ENCODE results near the gene ABI3.
"Not testable (repeated sequence)": the region's sequence is repeated elsewhere in the genome, so short reads cannot be mapped to it uniquely, and the experiment has no call there.

Gene ABI3

DNA sequence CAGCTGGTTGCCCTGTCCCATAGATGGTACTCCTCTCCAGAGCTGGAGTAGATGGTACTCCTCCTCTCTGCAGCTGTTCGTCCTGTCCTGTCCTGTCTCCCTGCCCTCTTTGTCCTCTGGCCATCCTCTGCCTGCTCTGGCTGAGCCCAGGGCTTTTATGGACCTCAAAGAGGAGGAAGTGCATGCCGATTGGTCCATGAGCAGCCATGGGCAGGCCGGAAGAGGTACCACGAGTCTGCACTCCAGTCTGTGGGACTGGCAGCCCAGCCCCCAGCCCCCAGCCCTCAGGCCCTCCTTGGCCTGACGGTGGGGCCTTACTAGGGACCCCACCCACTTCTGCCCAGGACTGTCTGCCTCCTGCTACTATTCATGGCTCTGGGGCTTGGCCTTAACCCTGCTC, 27.2 kb upstream of the ABI3 start:
- H3K27ac ChIP-seq = no peak overlapping the region
- H4K20me1 ChIP-seq = no peaks in the 10 kb centered on the region
- H3K4me2 ChIP-seq = no peak overlapping the region
- no peaks in the 10 kb centered on the region for H3K4me1 ChIP-seq
- peaks cover 42 to 55% (median 48%) of the 10 kb centered on the region in 11 experiments for H3K9me3 ChIP-seq (replicated peaks in 1 of 11)
- TF ChIP-seq Cebpa-rat (IDR thresholded peaks at IDR 0.05) = no peak
- H3K27me3 ChIP-seq = no peaks in the 10 kb centered on the region
- H3K36me3 ChIP-seq = peaks cover 0 to 4% (median 0%) of the 10 kb centered on the region in 11 experiments; a peak in 1 of 22 replicates
- H3K9ac ChIP-seq = no peak overlapping the region
- no peak overlapping the region for H3K4me3 ChIP-seq

DNA sequence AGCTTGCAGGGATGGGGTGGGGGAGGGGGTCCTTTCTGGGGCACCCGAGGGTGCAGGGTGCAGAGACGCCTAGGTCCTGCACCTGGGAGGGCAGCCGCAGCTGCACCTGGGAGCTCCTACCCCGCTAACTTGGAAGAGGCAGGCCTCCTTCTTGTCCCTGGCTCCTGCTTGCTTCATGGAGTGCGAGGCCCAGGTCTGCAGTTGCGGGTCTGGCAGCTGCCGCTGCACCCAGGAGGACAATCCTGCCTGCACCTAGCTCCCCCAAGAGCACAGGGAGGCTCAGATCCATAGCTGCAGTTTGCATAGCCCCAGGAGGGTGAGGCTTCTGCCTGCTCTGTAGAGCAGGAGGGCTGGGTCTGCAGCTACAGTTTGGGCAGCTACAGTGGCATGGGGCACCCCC, 26.7 kb upstream of the ABI3 start:
- Histone ChIP-seq H3K27me3 (no peaks in the 10 kb centered on the region), H3K9me3 (replicated peaks in 1 of 11) (peaks cover 41 to 51% (median 46%) of the 10 kb centered on the region in 11 experiments), H3K9ac (no peak overlapping the region), H3K4me3 (no peak overlapping the region), H3K4me2 (no peak overlapping the region), H3K27ac (no peak overlapping the region), H3K36me3 (peaks cover 0 to 4% (median 0%) of the 10 kb centered on the region in 11 experiments; a peak in 1 of 22 replicates), H4K20me1 (no peaks in the 10 kb centered on the region), H3K4me1 (no peaks in the 10 kb centered on the region)
- no peak for TF ChIP-seq Cebpa-rat (IDR thresholded peaks at IDR 0.05)

GRCh38 chr17:49184522-49184921, 26.0 kb upstream of the ABI3 start:
- peaks cover 41 to 51% (median 46%) of the 10 kb centered on the region in 11 experiments for H3K9me3 ChIP-seq (replicated peaks in 1 of 11)
- H3K4me1 ChIP-seq, H3K4me3 ChIP-seq, H3K27me3 ChIP-seq, H3K27ac ChIP-seq, H3K4me2 ChIP-seq, H3K36me3 ChIP-seq, H4K20me1 ChIP-seq, H3K9ac ChIP-seq: not testable (repeated sequence)

- not testable (repeated sequence) for H3K9ac ChIP-seq, H3K4me1 ChIP-seq, H3K4me2 ChIP-seq, H4K20me1 ChIP-seq, H3K27ac ChIP-seq, H3K27me3 ChIP-seq, H3K36me3 ChIP-seq
- Histone ChIP-seq H3K9me3 (replicated peaks in 1 of 11) (peaks cover 41 to 51% (median 46%) of the 10 kb centered on the region in 11 experiments), H3K4me3 (peak overlapping the region in 4 of 10 experiments; percentile 12 to 21 (median 16); a peak in 2 of 20 replicates)
Observed at GRCh38 chr17:49185381-49185780, 25.1 kb upstream of the ABI3 start.

GRCh38 chr17:49187301-49187700, 23.2 kb upstream of the ABI3 start:
- Histone ChIP-seq H3K9me3 (replicated peaks in 1 of 11) (peaks cover 41 to 49% (median 46%) of the 10 kb centered on the region in 11 experiments), H4K20me1 (no peaks in the 10 kb centered on the region), H3K27me3 (no peaks in the 10 kb centered on the region), H3K4me1 (peaks cover 5 to 10% (median 7%) of the 10 kb centered on the region in 10 experiments), H3K4me3 (no peak overlapping the region), H3K27ac (no peak overlapping the region), H3K36me3 (peaks cover 0 to 4% (median 0%) of the 10 kb centered on the region in 11 experiments; a peak in 1 of 22 replicates), H3K4me2 (no peak overlapping the region), H3K9ac (no peak overlapping the region)
- TF ChIP-seq Cebpa-rat (IDR thresholded peaks at IDR 0.05) = no peak

- no peaks in the 10 kb centered on the region for H4K20me1 ChIP-seq
- no peaks in the 10 kb centered on the region for H3K36me3 ChIP-seq
- H3K27ac ChIP-seq = peak overlapping the region in 1 of 11 experiments; percentile 32; a peak in 1 of 22 replicates
- peaks cover 15 to 37% (median 30%) of the 10 kb centered on the region in 10 experiments for H3K4me1 ChIP-seq
- no peaks in the 10 kb centered on the region for H3K27me3 ChIP-seq
- H3K4me3 ChIP-seq = no peak overlapping the region
- H3K9me3 ChIP-seq (replicated peaks in 1 of 11) = peaks cover 7 to 12% (median 10%) of the 10 kb centered on the region in 11 experiments
- 0 out of 22 replicates have a peak overlapping the region, but pooled peaks of 1 of the 11 experiments have one; percentile 16 for H3K9ac ChIP-seq
- TF ChIP-seq Cebpa-rat (IDR thresholded peaks at IDR 0.05) = no peak
- peak overlapping the region; percentile 5 to 62 (median 47); a peak in 19 of 22 replicates for H3K4me2 ChIP-seq
Observed at GRCh38 chr17:49190932-49191331, 19.6 kb upstream of the ABI3 start.

DNA sequence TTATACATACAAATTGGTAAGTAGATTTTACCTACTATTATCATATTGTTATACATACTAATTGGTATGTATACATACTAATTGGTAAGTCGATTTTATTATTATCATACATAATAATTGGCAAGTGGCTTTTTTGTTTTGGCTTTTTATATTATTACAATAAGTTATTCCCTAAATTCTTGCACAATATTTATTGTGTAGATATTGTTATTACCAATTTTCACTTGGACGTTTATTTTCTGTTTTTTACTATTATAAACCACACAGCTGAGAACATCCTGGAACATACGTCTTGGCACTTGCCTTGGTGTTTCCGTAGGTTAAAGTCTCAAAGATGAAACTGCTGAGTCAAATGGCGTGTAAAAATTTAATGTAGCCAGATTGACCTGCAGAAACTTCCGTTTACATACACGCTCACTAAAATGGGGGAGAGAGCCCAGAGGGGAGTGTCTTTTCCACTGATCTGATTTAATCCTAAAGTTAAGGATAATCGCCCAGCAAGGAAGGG, 19.0 kb upstream of the ABI3 start:
- no peaks in the 10 kb centered on the region for H4K20me1 ChIP-seq
- peaks cover 1 to 7% (median 5%) of the 10 kb centered on the region in 11 experiments for H3K9me3 ChIP-seq (replicated peaks in 1 of 11)
- peak overlapping the region; percentile 67 to 86 (median 76) for H3K4me3 ChIP-seq
- peak overlapping the region; percentile 85 to 99 (median 95) for H3K9ac ChIP-seq
- H3K4me2 ChIP-seq = peak overlapping the region; percentile 61 to 91 (median 86)
- TF ChIP-seq Cebpa-rat (IDR thresholded peaks at IDR 0.05) = no peak
- peak overlapping the region; percentile 89 to 99 (median 97) for H3K27ac ChIP-seq
- H3K4me1 ChIP-seq = peaks cover 20 to 38% (median 30%) of the 10 kb centered on the region in 10 experiments
- no peaks in the 10 kb centered on the region for H3K36me3 ChIP-seq
- no peaks in the 10 kb centered on the region for H3K27me3 ChIP-seq

DNA sequence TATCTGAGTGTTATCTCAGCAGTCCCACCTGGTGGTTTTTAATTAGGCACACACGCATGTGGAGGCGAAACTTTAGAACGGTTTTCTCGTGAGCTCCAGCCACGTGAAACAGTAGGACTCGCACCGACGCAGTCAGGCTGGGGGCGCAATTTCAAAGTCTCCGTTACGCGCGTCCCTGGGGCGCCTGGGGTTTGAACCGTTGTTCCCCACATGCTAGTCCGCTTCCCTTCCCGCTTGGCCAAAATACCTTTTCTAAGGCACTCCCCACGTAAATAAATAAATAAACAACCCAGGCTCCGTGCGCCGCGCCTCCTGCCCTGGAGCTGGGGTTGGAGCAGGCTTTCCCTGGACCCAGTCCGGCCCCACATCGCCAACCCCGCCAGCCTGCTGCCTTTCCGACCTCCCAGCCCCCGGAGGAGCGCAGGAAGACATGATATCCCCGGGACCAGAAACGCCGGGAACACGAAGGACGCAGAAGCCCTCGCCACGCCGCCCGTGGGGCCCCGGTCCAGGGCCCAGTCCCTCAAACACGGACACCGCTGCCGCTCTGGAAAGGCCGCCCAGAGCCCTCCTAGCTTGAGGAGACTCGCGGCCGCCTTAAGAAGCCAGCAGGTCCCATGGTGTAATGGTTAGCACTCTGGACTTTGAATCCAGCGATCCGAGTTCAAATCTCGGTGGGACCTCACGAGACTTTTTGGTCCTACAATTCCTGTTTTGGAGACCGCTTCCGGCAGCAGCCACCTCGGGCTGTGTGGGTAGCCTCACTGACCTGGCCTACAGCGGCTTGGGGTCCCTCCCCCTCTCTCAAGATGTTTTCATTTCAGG, 18.4 kb upstream of the ABI3 start:
- no peak for TF ChIP-seq Cebpa-rat (IDR thresholded peaks at IDR 0.05)
- Histone ChIP-seq H3K4me3 (peak overlapping the region; percentile 67 to 86 (median 76)), H3K36me3 (no peaks in the 10 kb centered on the region), H4K20me1 (no peaks in the 10 kb centered on the region), H3K27ac (peak overlapping the region; percentile 89 to 99 (median 97)), H3K9me3 (replicated peaks in 1 of 11) (peaks cover 0 to under 1% (median 0%) of the 10 kb centered on the region in 11 experiments; a peak in 1 of 22 replicates), H3K27me3 (no peaks in the 10 kb centered on the region), H3K4me2 (peak overlapping the region; percentile 61 to 91 (median 86)), H3K9ac (peak overlapping the region; percentile 85 to 99 (median 95)), H3K4me1 (peaks cover 21 to 38% (median 30%) of the 10 kb centered on the region in 10 experiments)

DNA sequence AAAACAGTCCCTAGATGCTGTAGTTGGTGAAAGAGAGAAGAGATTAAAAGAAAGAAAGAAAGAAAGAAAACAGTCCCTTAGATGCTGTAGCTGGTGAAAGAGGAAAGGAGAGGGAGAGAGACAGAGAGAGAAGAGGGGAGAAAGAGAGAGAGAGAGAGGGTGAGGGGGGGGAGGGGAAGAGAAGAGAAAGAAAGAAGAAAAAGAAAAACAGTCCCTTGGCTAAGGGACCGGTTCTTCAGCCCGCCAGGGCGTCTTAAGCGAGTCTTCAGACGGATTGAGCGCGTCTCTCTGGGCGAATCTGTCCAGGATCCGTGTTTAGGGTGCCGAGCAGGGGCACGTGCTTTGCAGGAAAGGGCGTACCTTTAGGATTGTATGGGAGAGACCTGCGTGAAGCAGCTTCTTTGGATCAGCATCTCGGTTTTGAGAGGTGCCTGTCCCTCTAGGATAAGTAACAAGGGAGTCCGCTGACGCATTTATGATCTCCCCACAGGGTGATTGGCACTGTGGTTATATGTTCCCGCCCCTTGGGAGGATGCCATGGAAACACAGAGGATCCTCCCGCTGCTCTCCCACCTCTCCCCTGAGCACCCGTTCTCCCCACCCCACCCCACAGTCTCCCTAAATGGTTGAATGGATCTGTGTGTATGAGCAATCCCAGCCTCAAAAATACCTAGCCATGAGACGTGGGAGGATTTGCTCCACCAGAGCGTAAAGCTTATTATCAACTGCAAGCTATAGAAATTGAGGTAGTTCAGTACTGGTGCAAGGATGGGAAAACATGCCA, 16.8 kb upstream of the ABI3 start:
- Histone ChIP-seq H3K27me3 (no peaks in the 10 kb centered on the region), H3K27ac (peak overlapping the region; percentile 61 to 99 (median 97)), H4K20me1 (no peaks in the 10 kb centered on the region), H3K4me3 (peak overlapping the region; percentile 67 to 86 (median 76)), H3K4me2 (peak overlapping the region; percentile 83 to 93 (median 89)), H3K9me3 (replicated peaks in 1 of 11) (no peaks in the 10 kb centered on the region), H3K36me3 (no peaks in the 10 kb centered on the region), H3K4me1 (peaks cover 21 to 38% (median 30%) of the 10 kb centered on the region in 10 experiments), H3K9ac (peak overlapping the region; percentile 85 to 99 (median 95))
- peak in 1 of 11 experiments; percentile 20; a peak in 2 of 22 replicates for TF ChIP-seq Cebpa-rat (IDR thresholded peaks at IDR 0.05)
